GM21717 (cell line): ENCODE measurements around the gene CYP27B1.
"Not testable (repeated sequence)": the region's sequence is repeated elsewhere in the genome, so short reads cannot be mapped to it uniquely, and the experiment has no call there.

Experiments
- ATAC-seq: cut with Tn5 transposase; IDR thresholded peaks from one replicate; pipeline ENCODE4 v1.9.1; 2021; ENCODE audit warnings: mild to moderate bottlenecking, moderate library complexity; ENCODE audit not compliant: unreplicated experiment

Gene CYP27B1

GRCh38 chr12:57783861-57784260 is 17.0 kb upstream of the CYP27B1 start:
- no peak for ATAC-seq

DNA sequence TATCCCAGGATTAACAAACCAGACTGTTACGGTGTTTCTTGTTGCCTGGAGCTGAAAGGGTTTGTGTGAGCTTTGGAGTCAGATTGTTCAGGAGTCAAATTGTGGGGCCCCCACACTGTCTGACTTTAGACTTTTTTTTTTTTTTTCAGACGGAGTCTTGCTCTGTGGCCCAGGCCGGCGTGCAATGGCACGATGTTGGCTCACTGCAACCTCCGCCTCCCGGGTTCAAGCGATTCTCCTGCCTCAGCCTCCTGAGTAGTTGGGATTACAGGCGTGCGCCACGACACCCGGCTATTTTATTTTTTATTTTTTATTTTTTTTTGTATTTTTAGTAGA is 16.6 kb upstream of the CYP27B1 start:
- ATAC-seq, result no peak

DNA sequence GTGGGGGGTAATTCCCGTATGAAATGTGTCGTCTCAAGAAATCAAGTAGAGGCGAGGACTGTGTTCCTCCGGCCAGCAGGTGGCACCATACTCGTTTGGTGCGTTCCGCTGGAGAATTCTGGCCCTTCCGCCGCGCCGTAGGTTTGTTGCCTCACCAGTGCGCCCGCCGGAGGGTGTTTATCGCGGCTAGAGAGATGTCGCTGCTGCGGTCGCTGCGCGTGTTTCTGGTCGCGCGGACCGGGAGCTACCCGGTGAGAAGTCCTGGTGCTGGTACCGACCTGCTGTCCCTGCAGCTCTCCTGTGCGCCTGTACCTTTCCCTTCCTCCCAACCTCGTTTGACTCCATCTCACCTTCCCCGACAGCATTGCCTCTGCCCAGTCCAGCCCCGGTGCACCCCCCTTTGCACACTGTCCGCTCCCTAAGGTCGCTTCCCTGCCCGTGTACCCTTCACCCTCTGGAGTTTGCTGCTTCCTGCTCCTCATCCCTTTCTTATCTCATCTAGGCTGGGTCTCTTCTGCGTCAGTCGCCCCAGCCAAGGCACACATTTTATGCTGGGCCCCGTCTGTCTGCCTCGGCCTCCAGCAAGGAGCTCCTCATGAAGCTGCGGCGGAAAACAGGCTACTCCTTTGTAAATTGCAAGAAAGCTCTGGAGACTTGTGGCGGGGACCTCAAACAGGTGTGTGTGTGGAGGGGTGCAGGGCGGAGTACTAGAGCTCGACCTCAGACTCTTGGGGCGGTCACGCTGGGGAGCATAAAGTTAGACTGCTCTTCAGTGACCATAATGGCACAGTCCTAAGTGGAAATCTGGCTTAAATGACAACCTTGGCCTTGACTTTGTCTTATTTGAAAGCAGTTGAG is 16.0 kb upstream of the CYP27B1 start, which contains the start of gene TSFM:
Gene TSFM, plus strand, starts transcription at position 180 of the 858 bp plus-strand sequence. Its CDS starts 15 bp downstream, at position 195.
- ATAC-seq, result peak; percentile 85

DNA sequence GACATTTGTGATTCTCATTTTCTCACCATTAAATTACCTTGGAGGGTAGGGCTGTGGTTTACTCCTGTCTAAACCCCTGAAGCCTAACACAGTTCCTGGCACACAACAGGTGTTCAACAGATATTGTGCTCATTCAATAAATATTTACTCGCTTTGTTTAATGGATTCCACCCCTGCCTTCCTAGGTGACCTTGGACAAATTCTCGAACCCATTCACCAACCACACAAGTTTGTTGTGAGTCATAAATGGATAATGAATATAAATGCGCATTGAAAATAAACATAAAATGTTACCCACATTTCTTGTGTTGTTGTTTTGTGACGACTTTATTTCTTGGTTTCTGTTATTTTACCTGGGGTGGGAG is 15.3 kb upstream of the CYP27B1 start:
- peak; percentile 7 for ATAC-seq

DNA sequence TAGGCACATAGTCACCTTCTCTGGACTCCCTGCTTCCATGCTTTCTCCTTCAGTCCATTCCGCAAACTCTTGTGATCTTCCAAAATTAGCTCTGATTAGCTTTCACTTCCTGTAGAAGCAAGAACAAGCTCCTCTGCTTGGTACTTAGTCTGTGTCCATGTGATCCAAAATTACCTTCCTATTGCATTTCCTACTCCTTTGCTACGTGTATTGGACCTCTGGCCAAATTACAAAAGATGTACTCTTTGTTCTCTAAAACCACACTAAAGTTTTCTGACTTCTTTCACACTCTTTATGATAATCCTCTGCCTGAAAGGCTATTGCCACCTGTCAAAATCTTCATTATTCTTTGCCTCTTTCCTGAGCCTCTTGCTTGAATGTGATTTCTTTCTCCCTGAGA is 14.9 kb upstream of the CYP27B1 start:
- no peak for ATAC-seq

- no peak for ATAC-seq
Measured at GRCh38 chr12:57781244-57781643, 14.4 kb upstream of the CYP27B1 start.

GRCh38 chr12:57780284-57780897 is 13.5 kb upstream of the CYP27B1 start:
- no peak for ATAC-seq

DNA sequence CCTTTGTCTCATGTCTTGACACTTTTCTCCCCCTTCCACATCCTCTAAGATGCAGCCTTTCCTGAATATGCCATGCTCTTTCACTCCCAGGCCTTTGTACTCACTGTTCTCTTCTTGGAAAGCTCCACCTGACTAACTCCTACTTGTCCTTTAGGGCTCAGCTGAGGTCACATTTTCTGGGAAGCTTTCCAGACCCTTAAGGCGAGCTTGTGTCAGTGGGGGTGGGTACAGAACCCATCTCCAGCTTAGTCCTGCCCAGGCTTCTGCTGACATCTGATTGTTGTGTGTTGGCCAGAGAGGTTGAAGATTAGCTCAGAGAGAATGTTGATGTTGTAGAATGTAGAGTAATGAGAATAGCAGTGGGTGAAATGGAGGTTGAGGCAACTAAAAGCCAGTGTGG is 12.9 kb upstream of the CYP27B1 start:
- no peak for ATAC-seq

GRCh38 chr12:57777911-57778310 is 11.0 kb upstream of the CYP27B1 start:
- no peak for ATAC-seq

GRCh38 chr12:57777367-57777766 is 10.5 kb upstream of the CYP27B1 start:
- no peak for ATAC-seq

- ATAC-seq, result no peak
Measured at GRCh38 chr12:57776247-57776587, 9.3 kb upstream of the CYP27B1 start.

GRCh38 chr12:57775563-57776246 is 8.8 kb upstream of the CYP27B1 start:
- ATAC-seq, result no peak

GRCh38 chr12:57775044-57775443 is 8.2 kb upstream of the CYP27B1 start:
- ATAC-seq, result no peak

GRCh38 chr12:57774634-57775033 is 7.8 kb upstream of the CYP27B1 start:
- not testable (repeated sequence) for ATAC-seq

DNA sequence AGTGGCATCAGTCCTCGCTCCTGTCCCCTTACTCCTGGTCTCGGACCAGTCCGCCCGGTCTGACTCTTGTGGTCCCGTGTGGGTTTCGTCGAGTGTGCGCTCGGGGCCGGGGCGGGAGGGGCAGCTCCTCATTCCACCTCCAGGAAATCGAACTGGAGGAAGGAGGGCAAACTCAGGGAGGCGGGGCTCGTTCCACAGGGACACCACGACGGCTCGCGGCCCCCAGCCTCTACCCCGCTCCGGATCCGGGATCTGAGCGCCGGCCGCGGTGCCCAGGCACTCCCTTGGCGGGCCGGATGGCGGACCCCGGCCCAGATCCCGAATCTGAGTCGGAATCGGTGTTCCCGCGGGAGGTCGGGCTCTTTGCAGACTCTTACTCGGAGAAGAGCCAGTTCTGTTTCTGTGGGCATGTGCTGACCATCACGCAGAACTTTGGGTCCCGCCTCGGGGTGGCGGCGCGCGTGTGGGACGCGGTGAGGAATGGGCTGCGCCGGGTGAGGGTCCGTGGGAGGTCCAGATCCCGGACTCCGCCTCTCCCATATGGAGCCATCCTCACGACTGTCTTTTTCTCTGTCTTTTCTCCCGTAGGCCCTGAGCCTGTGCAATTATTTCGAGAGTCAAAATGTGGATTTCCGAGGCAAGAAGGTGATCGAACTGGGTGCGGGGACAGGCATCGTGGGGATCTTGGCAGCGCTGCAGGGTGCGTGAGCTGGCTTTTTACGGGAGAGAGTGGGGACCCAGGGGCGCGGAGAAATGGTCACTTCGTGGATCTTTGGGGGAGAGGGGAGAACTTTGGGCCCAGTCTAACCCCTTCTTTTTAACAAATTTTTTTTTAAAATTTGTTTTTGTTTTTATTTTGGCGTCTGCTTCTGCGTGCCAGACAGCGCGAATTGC is 5.8 kb upstream of the CYP27B1 start, which contains the start of gene EEF1AKMT3:
Gene EEF1AKMT3, plus strand, starts transcription at position 186 of the 894 bp plus-strand sequence. Its CDS starts 111 bp downstream, at position 297.
- peak; percentile 33 for ATAC-seq

- peak; percentile 72 for ATAC-seq
Measured at GRCh38 chr12:57771873-57772428, 5.1 kb upstream of the CYP27B1 start, which contains the start of gene METTL1. METTL1 (minus strand) TSS chr12:57772105; CDS start chr12:57772083, 22 bp downstream.

DNA sequence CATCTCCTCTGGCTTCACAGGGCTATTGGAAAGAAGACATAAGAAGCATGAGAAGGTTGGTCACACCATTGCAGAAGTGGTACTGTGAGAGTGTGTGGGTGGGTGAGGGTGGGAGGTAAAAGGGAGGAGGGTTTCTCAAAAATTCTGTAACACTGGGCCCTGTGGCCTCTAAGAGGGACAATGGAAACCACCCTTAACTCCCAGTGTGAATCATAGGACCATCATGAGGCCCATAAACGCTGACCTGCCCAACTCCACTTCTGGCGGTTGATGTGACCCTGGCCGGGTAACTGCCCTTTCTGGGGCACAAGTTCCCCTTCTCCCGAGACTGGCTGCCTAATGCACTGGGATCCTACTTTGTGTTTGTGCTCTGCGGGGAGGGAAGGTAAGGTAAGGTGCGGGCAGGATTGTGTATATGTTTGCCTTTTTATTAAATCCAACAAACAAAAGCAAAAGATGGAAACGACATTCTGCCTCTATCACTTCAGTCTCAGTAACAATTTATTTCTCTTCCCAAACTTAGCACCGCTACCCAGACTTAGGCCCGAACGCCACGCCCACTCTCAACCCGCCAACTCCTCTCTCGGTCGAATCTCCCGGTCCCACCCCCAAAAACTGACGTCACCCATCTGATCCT is 4.5 kb upstream of the CYP27B1 start:
- peak; percentile 75 for ATAC-seq

DNA sequence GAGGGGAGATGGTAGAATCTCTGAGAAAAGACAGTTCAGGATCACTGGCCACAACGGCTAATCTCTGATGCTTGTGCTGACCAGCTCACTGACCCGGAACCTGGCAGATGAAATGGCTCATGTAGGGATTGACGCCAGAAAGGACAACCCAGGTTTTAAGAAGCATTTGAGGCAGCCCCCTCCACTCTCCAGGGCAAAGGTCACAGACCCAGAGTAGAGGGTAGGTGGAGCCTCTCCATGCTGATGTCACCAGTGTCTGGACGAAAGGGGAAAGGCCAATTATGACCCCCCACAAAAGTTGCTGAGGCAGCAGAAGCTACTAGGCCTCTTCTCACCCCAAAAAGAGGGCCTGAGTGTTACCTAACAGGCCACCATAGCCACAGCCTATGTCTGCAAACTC is 3.9 kb upstream of the CYP27B1 start:
- no peak for ATAC-seq

DNA sequence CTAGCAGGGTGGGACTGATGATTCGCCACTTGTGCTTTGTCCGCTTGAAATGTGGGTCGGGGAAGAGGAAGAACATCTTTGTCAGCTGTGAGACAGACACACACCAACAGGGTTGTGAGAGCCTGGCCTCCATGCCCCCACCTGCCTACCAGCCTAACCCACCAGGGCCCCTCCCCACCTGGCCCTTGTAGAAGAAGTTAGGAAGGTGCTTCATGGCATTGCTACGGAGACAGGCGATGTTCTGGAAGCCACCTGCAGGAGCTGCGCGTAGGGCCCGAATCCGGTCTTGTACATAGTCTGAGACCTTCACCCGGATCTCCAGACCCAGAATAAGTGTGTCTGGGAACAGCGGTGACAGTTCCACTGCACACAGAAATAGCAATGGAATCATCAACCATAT is 2.7 kb upstream of the CYP27B1 start:
- ATAC-seq, result no peak

GRCh38 chr12:57767876-57768275 is 998 bp upstream of the CYP27B1 start:
- no peak for ATAC-seq
